Endothelial cell (in vitro differentiated cells): ENCODE results near the gene C1QA. TPM values are rescaled to one million over a fixed set of nuclear protein-coding genes. Genes with fewer than 3 reads are reported as not detected.

ENCODE experiments used
- DNase-seq: peaks from one replicate; pipeline ENCODE4 v3.0.0; 2021; ENCODE audit warnings: low spot score
- H3K27ac Mint-ChIP-seq: one replicate; pipeline ENCODE4 v1.8.0; 2021; ENCODE audit warnings: mixed read lengths, inconsistent platforms; ENCODE audit not compliant: unreplicated experiment
- H3K27me3 Mint-ChIP-seq: one replicate; pipeline ENCODE4 v1.8.0; 2021; ENCODE audit warnings: mild to moderate bottlenecking, moderate library complexity, mixed read lengths, inconsistent platforms; ENCODE audit not compliant: unreplicated experiment
- H3K36me3 Mint-ChIP-seq: one replicate; pipeline ENCODE4 v1.8.0; 2021; ENCODE audit warnings: mild to moderate bottlenecking, low read depth, mixed read lengths, inconsistent platforms; ENCODE audit not compliant: unreplicated experiment
- H3K4me1 Mint-ChIP-seq: one replicate; pipeline ENCODE4 v1.8.0; 2021; ENCODE audit warnings: mild to moderate bottlenecking, mixed read lengths, inconsistent platforms; ENCODE audit not compliant: unreplicated experiment
- H3K4me3 Mint-ChIP-seq: one replicate; pipeline ENCODE4 v1.8.0; 2021; ENCODE audit warnings: mild to moderate bottlenecking, mixed read lengths, inconsistent platforms; ENCODE audit not compliant: unreplicated experiment
- H3K9me3 Mint-ChIP-seq: one replicate; pipeline ENCODE4 v1.8.0; 2021; ENCODE audit warnings: mixed read lengths, inconsistent platforms; ENCODE audit not compliant: unreplicated experiment
- long read RNA-seq: library from polyadenylated mRNA; unstranded; transcript quantifications from one replicate; pipeline ENCODE4 v2.0.0, GENCODE V29; 2020; ENCODE audit not compliant: unreplicated experiment
- total RNA-seq: library from RNA; stranded (reverse); fragmentation: NEBNext Ultra II Directional; extraction: Animal tissue kit (Norgen Biotek cat#: 25700); gene quantifications from one replicate; pipeline ENCODE4 v1.2.1, GENCODE V29; 2021; ENCODE audit not compliant: unreplicated experiment
- TF ChIP-seq, protein P1 (sequence below): fragments of 200-600 bp; sonication (generic); IDR thresholded peaks from one replicate; pipeline ENCODE4 v1.5.0; 2021; ENCODE audit warnings: antibody characterized with exemption; ENCODE audit not compliant: unreplicated experiment

C1QA gene
- not detected for total RNA-seq
- long read RNA-seq = 0 reads

DNA sequence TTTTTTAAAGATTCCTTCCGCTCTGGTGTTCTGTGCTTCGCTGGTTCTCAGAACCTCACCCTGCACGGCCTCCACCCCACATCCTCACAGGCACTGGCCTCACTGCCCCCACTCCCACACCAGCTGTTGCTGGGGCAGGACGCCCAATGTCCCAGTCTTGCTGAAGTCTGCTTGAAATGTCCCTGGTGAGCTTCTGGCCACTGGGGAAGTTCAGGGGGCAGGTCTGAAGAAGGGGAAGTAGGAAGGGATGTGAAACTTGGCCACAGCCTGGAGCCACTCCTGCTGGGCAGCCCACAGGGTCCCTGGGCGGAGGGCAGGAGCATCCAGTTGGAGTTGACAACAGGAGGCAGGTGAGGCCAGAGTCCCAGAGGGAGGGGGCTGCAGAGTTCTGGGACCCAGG, at the start of gene C1QA:
Gene C1QA (plus strand): TSS at position 276 of the 400 bp plus-strand sequence. CDS start 989 bp downstream, outside the sequence.
- Mint-ChIP-seq H3K27me3 (peaks cover 8% of the 10 kb centered on the region), H3K9me3 (no peaks in the 10 kb centered on the region), H3K36me3 (no peaks in the 10 kb centered on the region), H3K4me1 (no peaks in the 10 kb centered on the region), H3K4me3 (no peak within 1 kb of the TSS), H3K27ac (no peak within 1 kb of the TSS)
- DNase-seq = no peak
- TF ChIP-seq, protein P1, sequence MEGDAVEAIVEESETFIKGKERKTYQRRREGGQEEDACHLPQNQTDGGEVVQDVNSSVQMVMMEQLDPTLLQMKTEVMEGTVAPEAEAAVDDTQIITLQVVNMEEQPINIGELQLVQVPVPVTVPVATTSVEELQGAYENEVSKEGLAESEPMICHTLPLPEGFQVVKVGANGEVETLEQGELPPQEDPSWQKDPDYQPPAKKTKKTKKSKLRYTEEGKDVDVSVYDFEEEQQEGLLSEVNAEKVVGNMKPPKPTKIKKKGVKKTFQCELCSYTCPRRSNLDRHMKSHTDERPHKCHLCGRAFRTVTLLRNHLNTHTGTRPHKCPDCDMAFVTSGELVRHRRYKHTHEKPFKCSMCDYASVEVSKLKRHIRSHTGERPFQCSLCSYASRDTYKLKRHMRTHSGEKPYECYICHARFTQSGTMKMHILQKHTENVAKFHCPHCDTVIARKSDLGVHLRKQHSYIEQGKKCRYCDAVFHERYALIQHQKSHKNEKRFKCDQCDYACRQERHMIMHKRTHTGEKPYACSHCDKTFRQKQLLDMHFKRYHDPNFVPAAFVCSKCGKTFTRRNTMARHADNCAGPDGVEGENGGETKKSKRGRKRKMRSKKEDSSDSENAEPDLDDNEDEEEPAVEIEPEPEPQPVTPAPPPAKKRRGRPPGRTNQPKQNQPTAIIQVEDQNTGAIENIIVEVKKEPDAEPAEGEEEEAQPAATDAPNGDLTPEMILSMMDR = no peak

GRCh38 chr1:22587247-22587646, 49.2 kb upstream of the C1QA start:
- Mint-ChIP-seq H3K9me3 (no peaks in the 10 kb centered on the region), H3K27me3 (peaks cover 11% of the 10 kb centered on the region), H3K4me1 (no peaks in the 10 kb centered on the region), H3K27ac (no peak overlapping the region), H3K36me3 (peaks cover 4% of the 10 kb centered on the region), H3K4me3 (no peak overlapping the region)
- TF ChIP-seq, protein P1 = no peak
- no peak for DNase-seq

DNA sequence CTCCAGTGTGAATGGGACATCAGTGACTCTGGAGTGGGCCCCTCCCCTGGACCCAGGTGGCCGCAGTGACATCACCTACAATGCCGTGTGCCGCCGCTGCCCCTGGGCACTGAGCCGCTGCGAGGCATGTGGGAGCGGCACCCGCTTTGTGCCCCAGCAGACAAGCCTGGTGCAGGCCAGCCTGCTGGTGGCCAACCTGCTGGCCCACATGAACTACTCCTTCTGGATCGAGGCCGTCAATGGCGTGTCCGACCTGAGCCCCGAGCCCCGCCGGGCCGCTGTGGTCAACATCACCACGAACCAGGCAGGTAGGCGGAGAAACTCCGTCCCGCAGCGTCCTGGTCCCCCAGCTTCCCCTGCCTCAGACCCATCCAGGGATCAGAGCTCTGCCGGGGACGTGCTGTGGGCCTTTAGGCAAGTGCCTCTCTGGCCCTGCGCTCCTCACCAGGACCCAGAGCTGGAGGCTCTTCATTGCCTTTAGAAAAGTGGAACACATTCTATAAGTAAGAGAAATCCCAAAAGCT, 47.5 kb upstream of the C1QA start:
- Mint-ChIP-seq H3K27me3 (peaks cover 13% of the 10 kb centered on the region), H3K9me3 (no peaks in the 10 kb centered on the region)
- TF ChIP-seq, protein P1 = no peak

DNA sequence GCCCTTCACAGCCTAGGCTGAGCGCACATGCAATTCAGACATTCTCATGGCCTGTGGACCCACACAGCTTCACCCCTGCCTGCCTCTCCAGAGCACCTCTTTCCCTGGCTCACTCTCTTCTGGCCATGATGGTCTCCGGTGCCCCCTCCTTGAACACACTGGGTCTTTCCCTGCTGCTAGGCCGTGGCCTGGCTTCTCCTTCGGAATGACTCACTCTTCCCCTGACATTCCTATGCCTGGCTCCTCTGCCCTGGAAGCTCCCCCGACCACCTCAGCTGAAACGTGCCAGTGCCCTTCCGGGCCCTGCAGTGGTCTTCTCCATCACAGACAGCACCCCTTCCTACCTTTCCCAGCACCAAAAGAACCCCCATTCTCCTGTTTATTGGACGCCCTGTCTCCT, 44.9 kb upstream of the C1QA start:
- no peaks in the 10 kb centered on the region for H3K36me3 Mint-ChIP-seq
- H3K27ac Mint-ChIP-seq = no peak overlapping the region
- DNase-seq = no peak
- no peaks in the 10 kb centered on the region for H3K4me1 Mint-ChIP-seq
- TF ChIP-seq, protein P1 = no peak
- no peaks in the 10 kb centered on the region for H3K9me3 Mint-ChIP-seq
- no peak overlapping the region for H3K4me3 Mint-ChIP-seq
- H3K27me3 Mint-ChIP-seq = peaks cover 18% of the 10 kb centered on the region

More for the DNA sequence above, 47.5 kb upstream of the C1QA start:
- no peaks in the 10 kb centered on the region for H3K4me1 Mint-ChIP-seq
- H3K4me3 Mint-ChIP-seq = no peak overlapping the region
- H3K36me3 Mint-ChIP-seq = peaks cover 4% of the 10 kb centered on the region
- no peak overlapping the region for H3K27ac Mint-ChIP-seq
- DNase-seq = no peak

DNA sequence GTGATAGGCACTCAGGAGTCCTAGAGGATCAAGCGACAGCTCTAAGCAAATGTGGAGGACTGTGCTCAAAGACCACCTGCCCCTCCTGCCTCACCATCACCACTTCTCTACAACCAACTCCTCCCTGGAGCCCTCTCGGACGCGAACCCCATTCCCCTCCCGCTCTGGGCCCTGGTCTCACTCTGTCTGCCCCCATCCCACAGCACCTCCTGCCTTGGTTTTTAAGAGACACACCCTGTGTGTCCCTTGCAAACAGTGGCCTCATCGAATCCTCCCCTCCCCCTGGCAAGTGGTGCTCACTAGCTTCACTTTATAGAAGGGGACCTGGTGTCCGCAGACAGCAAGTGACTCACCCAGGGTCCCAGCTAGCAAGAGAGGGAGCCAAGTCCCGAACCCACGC, 44.4 kb upstream of the C1QA start:
- peaks cover 17% of the 10 kb centered on the region for H3K27me3 Mint-ChIP-seq
- no peak overlapping the region for H3K27ac Mint-ChIP-seq
- no peaks in the 10 kb centered on the region for H3K36me3 Mint-ChIP-seq
- DNase-seq = no peak
- no peaks in the 10 kb centered on the region for H3K4me1 Mint-ChIP-seq
- TF ChIP-seq, protein P1 = no peak
- H3K4me3 Mint-ChIP-seq = no peak overlapping the region
- H3K9me3 Mint-ChIP-seq = no peaks in the 10 kb centered on the region
